GM18951 (cell line): ENCODE results near the gene ROBO2.

ENCODE experiments used
- POLR2A ChIP-seq: IDR thresholded peaks from 4 replicates; pipeline ENCODE4 v1.6.1; 2011; ENCODE audit warnings: mild to moderate bottlenecking; ENCODE audit not compliant: insufficient read length, insufficient read depth; ENCODE audit errors: extremely low read depth
- in situ Hi-C: fragments of 300-500 bp; cut with MboI; formaldehyde crosslinking; loops from one replicate; pipeline ENCODE4 v1.12.0; 2022; ENCODE audit warnings: low sequenced_read_pairs, mixed read lengths, inconsistent platforms; ENCODE audit not compliant: unreplicated experiment

Gene ROBO2

DNA sequence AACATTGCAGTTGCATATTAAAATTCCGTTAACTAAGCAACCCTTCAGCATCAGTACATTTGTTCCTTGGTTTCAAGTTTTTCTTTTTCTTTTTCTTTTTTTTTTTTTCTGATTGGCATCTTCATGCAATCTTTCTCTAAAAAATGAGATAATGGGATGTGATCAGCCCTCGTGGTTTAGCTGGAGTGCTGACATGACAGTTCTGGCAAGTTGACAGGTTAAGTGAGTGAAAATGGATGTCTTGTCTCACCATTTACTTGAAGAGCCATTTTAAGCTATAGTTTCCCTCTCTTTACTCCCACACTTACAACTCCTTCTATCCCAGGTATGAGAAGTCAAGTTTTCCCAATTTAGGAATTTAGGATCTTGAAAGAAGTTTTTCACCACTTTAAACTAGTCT, 495.2 kb downstream of the ROBO2 start:
- in situ Hi-C loops = no loop called here

DNA sequence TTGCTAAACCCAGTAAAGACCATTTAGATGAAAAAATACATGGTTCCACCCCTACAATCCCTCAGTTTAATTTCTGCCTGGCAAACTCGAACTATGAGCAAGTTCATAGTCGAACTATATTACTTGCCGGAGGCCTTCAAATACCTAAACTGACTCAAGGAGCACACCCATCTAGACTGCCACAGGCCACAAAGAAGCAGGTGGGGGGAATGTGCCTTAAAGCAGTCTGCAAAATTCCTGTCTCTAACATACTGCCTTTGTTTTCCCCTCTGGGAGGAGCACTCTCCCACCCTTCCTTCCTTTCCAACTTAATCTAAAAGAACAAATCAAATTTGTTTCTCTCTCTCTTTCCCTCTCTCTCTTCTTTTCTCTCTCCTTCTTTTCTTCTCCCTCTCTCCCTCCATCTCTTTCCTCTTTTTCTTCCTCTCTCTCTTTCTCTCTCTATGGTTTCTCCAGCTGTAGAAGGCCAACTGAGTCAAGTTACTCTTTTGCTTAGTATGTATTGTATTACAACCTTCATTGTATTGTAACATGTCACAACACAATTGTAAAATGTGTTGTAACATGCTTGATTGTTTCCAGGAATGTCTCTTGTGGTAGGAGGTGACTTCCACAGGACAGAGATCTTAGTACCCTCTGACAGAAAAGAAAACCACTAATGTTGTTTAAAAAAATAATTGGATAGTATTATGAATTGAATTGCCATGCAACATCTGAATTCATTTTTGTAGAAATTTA, 496.3 kb downstream of the ROBO2 start:
- in situ Hi-C loops = no loop called here
- TF ChIP-seq POLR2A = no peak

More for the DNA sequence above, 495.2 kb downstream of the ROBO2 start:
- TF ChIP-seq POLR2A = no peak

DNA sequence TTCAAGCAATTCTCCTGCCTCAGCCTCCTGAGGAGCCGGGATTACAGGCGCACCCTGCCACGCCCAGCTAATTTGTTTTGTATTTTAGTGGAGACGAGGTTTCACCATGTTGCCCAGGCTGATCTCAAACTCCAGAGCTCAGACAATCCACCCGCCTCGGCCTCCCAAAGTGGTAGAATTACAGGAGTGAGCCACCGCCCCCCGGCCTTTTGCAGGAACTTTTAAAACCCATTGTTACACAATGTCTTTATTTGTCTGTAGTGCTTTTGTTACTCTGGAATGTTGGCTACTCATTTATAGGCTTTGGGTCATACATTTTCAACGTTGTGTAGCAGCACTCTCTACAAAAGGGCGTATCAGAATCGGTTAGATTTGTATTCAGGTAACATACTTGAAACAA, 499.1 kb downstream of the ROBO2 start:
- in situ Hi-C loops = no loop called here
- TF ChIP-seq POLR2A = no peak

DNA sequence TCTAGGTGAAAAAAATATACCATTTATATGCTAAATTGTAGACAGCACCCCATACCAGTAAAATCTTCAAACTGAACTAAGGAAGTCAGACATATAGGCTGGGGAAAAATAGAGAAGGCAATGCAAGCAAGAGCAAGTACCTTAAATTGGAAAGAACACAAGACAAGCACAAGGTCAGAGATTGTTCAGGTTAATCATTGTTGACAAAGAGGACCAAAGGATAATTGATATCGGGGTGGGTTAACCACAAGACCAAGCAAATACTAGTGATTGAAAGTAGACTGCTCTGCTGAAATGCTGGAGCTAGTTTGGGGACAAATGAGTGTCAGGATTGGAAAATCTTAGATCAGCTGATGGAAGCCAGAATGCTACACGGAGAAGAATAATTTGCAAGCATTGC, 499.8 kb downstream of the ROBO2 start:
- no peak for TF ChIP-seq POLR2A
- in situ Hi-C loops = no loop called here

DNA sequence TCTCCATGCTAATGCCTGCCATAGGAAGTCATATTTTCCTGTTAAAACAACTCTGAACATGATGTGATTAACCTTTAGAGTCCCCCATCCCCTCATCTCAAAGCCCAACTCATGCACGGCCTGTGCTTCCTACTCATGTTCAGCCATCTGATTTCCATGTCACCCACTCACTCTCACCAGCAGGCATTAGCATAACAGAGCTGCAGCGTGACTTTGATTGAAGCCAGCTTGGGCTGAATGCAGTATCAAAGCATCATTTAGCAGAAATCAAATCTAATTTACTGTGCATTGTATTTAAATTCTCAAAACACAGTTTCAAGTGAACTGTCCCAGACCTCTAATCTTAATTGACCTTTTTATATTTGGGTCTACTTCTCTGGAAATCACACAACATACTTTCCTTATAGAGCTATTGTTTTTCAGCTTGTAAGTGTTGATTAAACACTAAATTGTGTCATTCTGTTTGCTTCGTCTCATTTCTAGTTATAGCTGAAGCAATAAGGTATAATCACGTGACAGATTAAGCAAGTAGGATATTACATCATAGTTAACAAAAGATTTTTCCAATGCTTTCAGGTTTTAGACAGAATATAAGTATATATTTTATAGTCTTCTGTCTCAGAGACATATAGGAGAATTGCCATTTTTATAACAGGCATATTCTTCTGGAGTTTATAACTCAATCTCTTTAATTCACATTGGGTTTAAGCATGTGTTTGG, 501.5 kb downstream of the ROBO2 start:
- no peak for TF ChIP-seq POLR2A
- in situ Hi-C loops = no loop called here

- no peak for TF ChIP-seq POLR2A
These were observed 506.3 kb downstream of the ROBO2 start for GRCh38 chr3:77546246-77546645.

DNA sequence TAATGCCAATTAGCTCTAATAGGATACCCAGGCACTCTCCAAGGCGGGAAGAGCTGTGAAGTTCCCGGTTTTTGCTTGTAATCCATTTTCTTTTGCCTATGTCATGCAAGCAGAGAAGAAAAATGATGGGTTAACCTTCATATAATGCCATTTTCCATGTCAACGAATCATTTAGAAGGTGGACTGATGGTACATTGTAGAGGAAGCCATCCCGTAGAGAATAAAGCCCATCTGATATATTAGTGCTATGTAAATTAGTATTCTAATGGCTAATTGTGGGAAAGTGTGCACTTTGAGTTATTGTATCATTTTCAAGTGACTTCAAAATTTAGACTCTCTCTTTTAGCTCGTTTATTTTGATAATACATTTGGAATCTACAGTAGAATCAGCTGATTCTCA, 509.1 kb downstream of the ROBO2 start:
- TF ChIP-seq POLR2A = no peak
- in situ Hi-C loops = no loop called here

More at GRCh38 chr3:77546246-77546645, 506.3 kb downstream of the ROBO2 start:
- in situ Hi-C loops = no loop called here

- in situ Hi-C loops = no loop called here
- TF ChIP-seq POLR2A = no peak
These were observed 513.3 kb downstream of the ROBO2 start for GRCh38 chr3:77553240-77553639.

DNA sequence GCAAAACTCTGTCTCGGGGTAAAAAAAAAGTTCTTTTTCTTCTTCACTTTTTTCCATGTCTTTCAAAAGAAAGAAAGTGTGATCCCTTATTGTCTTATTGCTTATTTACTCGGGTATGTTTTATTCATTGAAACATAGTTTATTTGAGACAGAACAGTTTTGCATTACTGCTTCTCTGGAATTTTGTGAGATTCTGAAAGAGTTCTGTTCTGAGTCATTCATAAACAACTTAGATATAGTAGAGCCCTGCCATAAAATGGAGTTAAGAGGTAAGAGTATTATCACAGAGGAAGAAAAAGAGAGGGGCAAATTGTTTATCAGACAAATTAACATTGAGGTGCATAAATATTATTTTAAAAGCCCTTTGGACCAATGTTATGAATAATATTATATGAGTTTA, 522.2 kb downstream of the ROBO2 start:
- TF ChIP-seq POLR2A = no peak
- in situ Hi-C loops = no loop called here

- TF ChIP-seq POLR2A = no peak
- in situ Hi-C loops = no loop called here
These were observed 523.1 kb downstream of the ROBO2 start for GRCh38 chr3:77563012-77563411.

GRCh38 chr3:77566055-77566454, 526.2 kb downstream of the ROBO2 start:
- TF ChIP-seq POLR2A = no peak
- in situ Hi-C loops = no loop called here

DNA sequence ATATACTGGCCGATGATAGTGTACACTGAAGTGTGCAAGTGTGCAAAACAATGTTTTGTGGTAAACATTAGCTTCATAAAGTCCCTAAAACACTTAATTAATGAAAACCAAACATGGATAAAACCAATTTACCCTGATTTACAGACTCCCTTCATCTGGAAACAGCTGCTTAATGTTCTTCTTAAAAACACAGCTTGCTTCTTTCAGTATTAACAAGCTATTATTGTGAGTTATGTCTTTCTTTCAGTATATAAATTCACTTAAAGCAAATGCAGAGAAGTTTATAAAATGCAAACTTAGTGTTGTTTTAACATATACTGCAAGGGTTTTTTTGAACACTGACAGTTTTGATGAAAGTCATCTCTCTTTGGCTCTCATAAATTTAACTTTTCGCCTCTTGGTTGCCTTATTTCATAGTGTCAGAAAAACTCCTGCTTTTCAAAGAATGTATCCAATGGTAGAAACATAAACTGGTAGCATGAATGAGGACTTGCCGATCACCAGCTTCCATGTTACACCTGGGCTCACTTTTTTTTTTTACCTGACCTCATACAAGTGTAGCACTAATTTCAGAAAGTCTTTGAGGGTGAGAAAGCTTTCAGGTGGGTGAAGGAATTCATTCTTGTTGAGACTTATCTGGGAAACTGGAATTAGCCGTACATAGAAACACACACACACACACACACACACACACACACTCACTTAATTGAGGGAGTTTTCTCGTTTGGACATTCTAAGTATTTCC, 532.2 kb downstream of the ROBO2 start:
- TF ChIP-seq POLR2A = no peak
- in situ Hi-C loops = no loop called here

- in situ Hi-C loops = no loop called here
- TF ChIP-seq POLR2A = no peak
These were observed 537.4 kb downstream of the ROBO2 start for GRCh38 chr3:77577264-77577663.

DNA sequence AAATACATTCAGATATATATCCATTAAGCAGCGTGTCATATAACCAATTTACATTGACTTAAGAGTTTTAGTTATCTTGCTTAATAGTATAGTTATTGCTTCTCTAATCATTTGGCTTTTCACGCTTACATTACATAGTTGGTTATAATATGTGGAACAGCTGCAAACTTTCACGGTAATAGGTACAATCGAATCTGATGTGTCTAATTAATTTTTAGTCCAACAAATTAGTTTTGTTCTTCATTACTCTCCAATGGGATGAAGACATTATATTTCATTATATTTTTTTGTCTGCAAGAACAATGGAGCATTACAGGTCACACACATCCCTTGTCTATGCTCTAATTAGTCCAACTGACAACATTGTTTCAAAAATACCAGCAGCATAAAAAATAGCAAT, 546.3 kb downstream of the ROBO2 start:
- no peak for TF ChIP-seq POLR2A
- in situ Hi-C loops = no loop called here

- in situ Hi-C loops = no loop called here
- TF ChIP-seq POLR2A = no peak
These were observed 549.0 kb downstream of the ROBO2 start for GRCh38 chr3:77588863-77589262.
